ENCODE results near the gene ZNF488. TPM values are rescaled to one million over a fixed set of nuclear protein-coding genes. Genes with fewer than 3 reads are reported as not detected.
A peak's percentile ranks its signal among the peaks of the same experiment; 100 is the strongest.
"Not testable (repeated sequence)": the region's sequence is repeated elsewhere in the genome, so short reads cannot be mapped to it uniquely, and the experiment has no call there.

The ZNF488 gene, protein sequence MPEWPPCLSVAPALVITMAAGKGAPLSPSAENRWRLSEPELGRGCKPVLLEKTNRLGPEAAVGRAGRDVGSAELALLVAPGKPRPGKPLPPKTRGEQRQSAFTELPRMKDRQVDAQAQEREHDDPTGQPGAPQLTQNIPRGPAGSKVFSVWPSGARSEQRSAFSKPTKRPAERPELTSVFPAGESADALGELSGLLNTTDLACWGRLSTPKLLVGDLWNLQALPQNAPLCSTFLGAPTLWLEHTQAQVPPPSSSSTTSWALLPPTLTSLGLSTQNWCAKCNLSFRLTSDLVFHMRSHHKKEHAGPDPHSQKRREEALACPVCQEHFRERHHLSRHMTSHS
- under 1 TPM; 0.84 to 0.93 TPM for total RNA-seq

- CTCF ChIA-PET: interaction anchor here (1.1 to 1.2 kb wide), 2 partner anchors 19 to 22 kb away, joined by 3 read pairs; no protein-coding TSS in a partner anchor
- H3K36me3 Mint-ChIP-seq (ENCODE audit: low read depth): no peaks in the 10 kb centered on the region
- peaks cover 10% of the 10 kb centered on the region for H3K4me1 Mint-ChIP-seq (ENCODE audit: low read depth)
- H3K27me3 Mint-ChIP-seq (ENCODE audit: low read depth): peaks cover 32% of the 10 kb centered on the region
- DNase-seq: peak; percentile 74
- peaks cover 3% of the 10 kb centered on the region for H3K9me3 Mint-ChIP-seq
- H3K4me3 Mint-ChIP-seq: peak within 1 kb of the TSS; percentile 84
- intact Hi-C loops (cut with micrococcal nuclease): loop anchor here (5.0 kb wide), 1 partner anchor 1117 kb away; no protein-coding TSS in a partner anchor
- no peak within 1 kb of the TSS for H3K27ac Mint-ChIP-seq
Observed at GRCh38 chr10:47384148-47384921, at the start of gene ZNF488. ZNF488 (minus strand) TSS chr10:47384293; CDS start chr10:47368829, 15,464 bp downstream.

- H3K4me3 Mint-ChIP-seq: no peak overlapping the region
- intact Hi-C loops (cut with micrococcal nuclease): no loop called here
- no peaks in the 10 kb centered on the region for H3K36me3 Mint-ChIP-seq (ENCODE audit: low read depth)
- peaks cover 3% of the 10 kb centered on the region for H3K9me3 Mint-ChIP-seq
- no peak overlapping the region for H3K27ac Mint-ChIP-seq
- CTCF ChIA-PET: no interaction called here
- H3K4me1 Mint-ChIP-seq (ENCODE audit: low read depth): no peaks in the 10 kb centered on the region
- peaks cover 2% of the 10 kb centered on the region for H3K27me3 Mint-ChIP-seq (ENCODE audit: low read depth)
- no peak for DNase-seq
Observed at GRCh38 chr10:47425813-47426419, 41.8 kb upstream of the ZNF488 start.

- Mint-ChIP-seq H3K27ac (no peak overlapping the region), H3K4me1 (ENCODE audit: low read depth) (no peaks in the 10 kb centered on the region)
Observed at GRCh38 chr10:47424231-47424630, 40.1 kb upstream of the ZNF488 start.

GRCh38 chr10:47423476-47423875 is 39.4 kb upstream of the ZNF488 start:
- Mint-ChIP-seq H3K4me3 (no peak overlapping the region), H3K27me3 (ENCODE audit: low read depth) (no peaks in the 10 kb centered on the region), H3K27ac (no peak overlapping the region), H3K4me1 (ENCODE audit: low read depth) (no peaks in the 10 kb centered on the region), H3K9me3 (no peaks in the 10 kb centered on the region), H3K36me3 (ENCODE audit: low read depth) (no peaks in the 10 kb centered on the region)
- CTCF ChIA-PET: no interaction called here
- no peak for DNase-seq
- intact Hi-C loops (cut with micrococcal nuclease): no loop called here

More at GRCh38 chr10:47424231-47424630, 40.1 kb upstream of the ZNF488 start:
- CTCF ChIA-PET: no interaction called here
- Mint-ChIP-seq H3K36me3 (ENCODE audit: low read depth) (no peaks in the 10 kb centered on the region), H3K9me3 (peaks cover 3% of the 10 kb centered on the region), H3K4me3 (no peak overlapping the region), H3K27me3 (ENCODE audit: low read depth) (no peaks in the 10 kb centered on the region)
- DNase-seq: no peak
- intact Hi-C loops (cut with micrococcal nuclease): no loop called here

DNA sequence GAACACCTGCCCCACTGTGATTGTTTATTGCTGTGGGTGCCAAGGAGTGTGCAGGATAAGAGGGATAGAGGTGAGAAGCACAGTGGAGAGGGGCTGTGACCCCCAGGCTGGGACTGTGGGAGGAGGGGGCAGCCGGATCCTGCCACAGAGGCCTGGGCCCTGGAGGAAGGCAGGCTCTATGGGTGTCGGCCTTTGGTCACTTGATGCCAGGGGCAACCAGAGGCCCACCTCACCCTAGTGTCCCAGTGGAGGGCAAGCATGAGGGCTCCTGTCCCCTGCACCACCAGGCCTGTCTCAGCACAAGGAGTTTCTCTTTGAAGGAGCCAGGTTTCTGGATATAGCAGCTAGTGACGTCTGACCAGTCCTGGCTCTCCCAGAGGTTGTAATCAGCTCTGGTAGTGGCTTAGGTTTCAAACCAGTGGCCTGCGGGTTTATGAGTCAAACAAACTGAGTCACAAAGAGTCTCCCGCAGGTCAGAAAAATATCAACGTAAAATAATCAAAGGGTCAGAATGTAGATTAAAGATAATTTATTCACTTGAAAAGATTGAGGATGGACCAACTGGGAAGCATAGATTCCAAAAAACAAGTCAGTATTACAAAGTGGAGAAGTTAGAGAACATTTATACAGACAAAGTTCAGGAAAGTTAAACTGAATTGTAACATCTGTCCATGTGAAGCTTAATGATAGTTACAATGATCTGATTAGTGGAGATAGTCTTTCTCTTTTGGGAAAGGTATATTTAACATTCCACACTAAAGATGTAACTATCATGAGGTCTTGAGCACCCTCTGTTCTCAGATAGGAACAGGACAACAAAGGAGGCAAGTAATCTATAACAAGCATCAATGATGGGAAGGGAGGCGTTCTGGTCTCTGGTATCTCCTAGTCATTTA is 37.2 kb upstream of the ZNF488 start:
- H3K27me3 Mint-ChIP-seq (ENCODE audit: low read depth): no peaks in the 10 kb centered on the region
- no peak for DNase-seq
- no peaks in the 10 kb centered on the region for H3K9me3 Mint-ChIP-seq
- H3K4me1 Mint-ChIP-seq (ENCODE audit: low read depth): no peaks in the 10 kb centered on the region
- H3K27ac Mint-ChIP-seq: no peak overlapping the region
- CTCF ChIA-PET: no interaction called here
- intact Hi-C loops (cut with micrococcal nuclease): no loop called here
- H3K4me3 Mint-ChIP-seq: no peak overlapping the region
- no peaks in the 10 kb centered on the region for H3K36me3 Mint-ChIP-seq (ENCODE audit: low read depth)

DNA sequence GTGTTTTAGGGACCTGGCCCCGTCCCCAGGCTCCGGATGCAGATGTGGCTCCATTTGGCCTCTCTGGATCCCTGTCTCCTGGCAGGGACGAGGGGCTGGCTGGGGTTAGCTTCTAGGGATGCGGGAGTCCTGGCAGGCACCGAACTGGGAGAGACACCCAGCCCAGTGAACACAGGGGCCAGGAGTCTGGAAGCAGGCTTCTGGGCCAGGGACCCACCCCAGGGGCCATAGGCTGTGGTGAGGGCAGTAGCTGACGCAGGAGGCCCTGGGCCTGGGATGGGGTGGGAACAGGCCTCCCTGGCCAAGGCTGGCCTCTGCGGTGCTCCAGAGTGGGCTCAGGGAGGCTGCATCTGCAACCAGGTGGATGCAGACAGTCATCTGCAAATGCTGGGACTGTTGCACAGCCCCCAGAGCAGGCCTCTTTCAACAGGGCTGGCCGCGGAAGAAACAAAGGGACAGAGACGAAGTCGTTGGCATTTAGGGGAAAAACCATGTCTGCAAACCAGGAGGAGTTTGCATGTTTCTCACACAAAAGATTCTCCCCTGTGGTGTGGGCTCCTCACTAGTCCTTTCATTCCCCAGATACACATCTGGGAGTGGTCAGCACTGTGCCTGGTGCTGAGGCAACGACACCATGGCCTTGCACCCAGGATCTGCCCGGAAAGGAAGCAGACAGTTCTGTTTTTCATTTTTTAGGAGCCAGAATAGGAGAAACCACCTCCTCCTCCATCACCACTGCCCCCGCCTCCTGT is 36.4 kb upstream of the ZNF488 start:
- intact Hi-C loops (cut with micrococcal nuclease): no loop called here
- CTCF ChIA-PET: no interaction called here
- Mint-ChIP-seq H3K36me3 (ENCODE audit: low read depth) (no peaks in the 10 kb centered on the region), H3K27me3 (ENCODE audit: low read depth) (no peaks in the 10 kb centered on the region), H3K4me1 (ENCODE audit: low read depth) (no peaks in the 10 kb centered on the region), H3K27ac (no peak overlapping the region), H3K4me3 (no peak overlapping the region), H3K9me3 (no peaks in the 10 kb centered on the region)
- DNase-seq: no peak

GRCh38 chr10:47419421-47419820 is 35.3 kb upstream of the ZNF488 start:
- no peak for DNase-seq
- intact Hi-C loops (cut with micrococcal nuclease): no loop called here
- CTCF ChIA-PET: no interaction called here
- Mint-ChIP-seq H3K27me3 (ENCODE audit: low read depth) (no peaks in the 10 kb centered on the region), H3K36me3 (ENCODE audit: low read depth) (no peaks in the 10 kb centered on the region), H3K4me3 (no peak overlapping the region), H3K27ac (no peak overlapping the region), H3K9me3 (no peaks in the 10 kb centered on the region), H3K4me1 (ENCODE audit: low read depth) (no peaks in the 10 kb centered on the region)

- H3K9me3 Mint-ChIP-seq: no peaks in the 10 kb centered on the region
- H3K27me3 Mint-ChIP-seq (ENCODE audit: low read depth): no peaks in the 10 kb centered on the region
- H3K27ac Mint-ChIP-seq: no peak overlapping the region
- H3K36me3 Mint-ChIP-seq (ENCODE audit: low read depth): no peaks in the 10 kb centered on the region
- H3K4me3 Mint-ChIP-seq: no peak overlapping the region
- DNase-seq: no peak
- CTCF ChIA-PET: no interaction called here
- no peaks in the 10 kb centered on the region for H3K4me1 Mint-ChIP-seq (ENCODE audit: low read depth)
- intact Hi-C loops (cut with micrococcal nuclease): no loop called here
Observed at GRCh38 chr10:47418966-47419365, 34.9 kb upstream of the ZNF488 start.

GRCh38 chr10:47418321-47418720 is 34.2 kb upstream of the ZNF488 start:
- H3K36me3 Mint-ChIP-seq (ENCODE audit: low read depth): no peaks in the 10 kb centered on the region
- H3K4me1 Mint-ChIP-seq (ENCODE audit: low read depth): no peaks in the 10 kb centered on the region
- DNase-seq: no peak
- no peaks in the 10 kb centered on the region for H3K9me3 Mint-ChIP-seq
- intact Hi-C loops (cut with micrococcal nuclease): no loop called here
- CTCF ChIA-PET: no interaction called here
- no peak overlapping the region for H3K4me3 Mint-ChIP-seq
- no peaks in the 10 kb centered on the region for H3K27me3 Mint-ChIP-seq (ENCODE audit: low read depth)
- no peak overlapping the region for H3K27ac Mint-ChIP-seq

DNA sequence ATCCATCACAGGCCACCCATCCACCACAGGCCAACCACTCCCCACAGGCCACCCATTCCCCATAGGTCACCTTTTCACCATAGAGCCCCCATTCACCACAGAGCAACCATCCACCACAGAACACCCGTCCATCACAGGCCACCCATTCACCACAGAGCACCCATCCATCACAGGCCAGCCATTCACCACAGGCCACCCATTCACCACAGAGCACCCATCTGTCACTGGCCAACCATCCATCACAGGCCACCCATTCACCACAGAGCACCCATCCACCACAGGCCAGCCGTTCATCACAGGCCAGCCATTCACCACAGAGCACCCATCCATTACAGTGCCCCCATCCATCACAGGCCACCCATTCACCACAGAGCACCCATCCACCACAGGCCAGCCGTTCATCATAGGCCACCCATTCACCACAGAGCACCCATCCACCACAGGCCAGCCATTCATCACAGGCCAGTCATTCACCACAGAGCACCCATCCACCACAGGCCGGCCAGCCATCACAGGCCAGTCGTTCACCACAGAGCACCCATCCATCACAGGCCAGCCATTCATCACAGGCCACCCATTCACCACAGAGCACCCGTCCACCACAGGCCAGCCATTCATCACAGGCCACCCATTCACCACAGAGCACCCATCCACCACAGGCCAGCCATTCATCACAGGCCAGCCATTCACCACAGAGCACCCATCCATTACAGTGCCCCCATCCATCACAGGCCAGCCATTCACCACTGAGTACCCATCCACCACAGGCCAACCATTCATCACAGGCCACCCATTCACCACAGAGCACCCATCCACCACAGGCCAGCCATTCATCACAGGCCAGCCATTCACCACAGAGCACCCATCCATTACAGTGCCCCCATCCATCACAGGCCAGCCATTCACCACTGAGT is 32.5 kb upstream of the ZNF488 start:
- intact Hi-C loops (cut with micrococcal nuclease); H3K27ac Mint-ChIP-seq; H3K9me3 Mint-ChIP-seq; DNase-seq; H3K4me3 Mint-ChIP-seq; H3K27me3 Mint-ChIP-seq (ENCODE audit: low read depth); H3K36me3 Mint-ChIP-seq (ENCODE audit: low read depth); H3K4me1 Mint-ChIP-seq (ENCODE audit: low read depth); CTCF ChIA-PET: not testable (repeated sequence)

Measured in activated naive CD4-positive, alpha-beta T cell treated with anti-CD3 and anti-CD28 coated beads for 36 hours (primary cell).